ENCODE measurements around the gene HP. TPM values are rescaled to one million over a fixed set of nuclear protein-coding genes. Genes with fewer than 3 reads are reported as not detected.

Gene HP
- total RNA-seq, 1 experiment from 2014 or later, result not detected

GRCh38 chr16:72024862-72025382 lies 29.4 kb upstream of the HP start:
- ChIA-PET POLR2A (ENCODE audit: unreplicated experiment) (no interaction called here), CTCF (no interaction called here)
- Histone ChIP-seq H3K79me2 (ENCODE audit: low read depth) (no peaks in the 10 kb centered on the region), H4K20me1 (ENCODE audit: insufficient read depth) (no peaks in the 10 kb centered on the region), H3K9me3 (ENCODE audit: insufficient read depth, low read depth) (no peaks in the 10 kb centered on the region), H3K4me2 (no peak overlapping the region), H3K36me3 (ENCODE audit: low read depth) (0 out of 2 replicates have a peak, but pooled peaks cover 5% of the 10 kb centered on the region), H3K27me3 (ENCODE audit: insufficient read depth, low read depth) (no peaks in the 10 kb centered on the region), H3K4me1 (replicated peaks; ENCODE audit: insufficient read depth) (no peaks in the 10 kb centered on the region), H3F3A (ENCODE audit: insufficient read depth, low read depth) (no peaks in the 10 kb centered on the region), H2AFZ (no peak overlapping the region), H3K9me2 (ENCODE audit: insufficient read depth) (no peaks in the 10 kb centered on the region), H3K27ac (no peak overlapping the region), H3K4me3 (no peak overlapping the region)
- intact Hi-C loops (cut with micrococcal nuclease; ENCODE audit: unreplicated experiment), result no loop called here
- no peak for DNase-seq
- TF ChIP-seq EZH2 (IDR thresholded peaks at IDR 0.05; ENCODE audit: low read depth), result no peak
- no peak for TF ChIP-seq CTCF (conservative IDR thresholded peaks at IDR 0.05)
- BruUV-seq (replicated peaks), result no TSS peak

- H4K20me1 ChIP-seq (ENCODE audit: insufficient read depth), result no peaks in the 10 kb centered on the region
These were observed 28.7 kb upstream of the HP start for GRCh38 chr16:72025404-72026114.

More at GRCh38 chr16:72025404-72026114, 28.7 kb upstream of the HP start:
- Histone ChIP-seq H3K4me1 (replicated peaks; ENCODE audit: insufficient read depth) (no peaks in the 10 kb centered on the region), H3K9me3 (ENCODE audit: insufficient read depth, low read depth) (no peaks in the 10 kb centered on the region), H3K9me2 (ENCODE audit: insufficient read depth) (no peaks in the 10 kb centered on the region), H2AFZ (no peak overlapping the region), H3K4me3 (no peak overlapping the region), H3F3A (ENCODE audit: insufficient read depth, low read depth) (no peaks in the 10 kb centered on the region), H3K36me3 (ENCODE audit: low read depth) (0 out of 2 replicates have a peak, but pooled peaks cover 5% of the 10 kb centered on the region), H3K4me2 (no peak overlapping the region), H3K27ac (no peak overlapping the region), H3K79me2 (ENCODE audit: low read depth) (no peaks in the 10 kb centered on the region), H3K27me3 (ENCODE audit: insufficient read depth, low read depth) (no peaks in the 10 kb centered on the region)
- CTCF ChIA-PET, result no interaction called here
- intact Hi-C loops (cut with micrococcal nuclease; ENCODE audit: unreplicated experiment), result no loop called here
- DNase-seq, result no peak
- TF ChIP-seq EZH2 (IDR thresholded peaks at IDR 0.05; ENCODE audit: low read depth), result no peak
- no peak for TF ChIP-seq CTCF (conservative IDR thresholded peaks at IDR 0.05)
- BruUV-seq (replicated peaks), result no TSS peak
- POLR2A ChIA-PET (ENCODE audit: unreplicated experiment), result no interaction called here

Measured in PC-9 (cell line).